A673 (cell line): ENCODE data around the gene VANGL2. TPM values are rescaled to one million over a fixed set of nuclear protein-coding genes. Genes with fewer than 3 reads are reported as not detected.

Source experiments
- BruUV-seq: library from RNA; stranded (reverse); fragments of 400-500 nt; replicated peaks from 2 replicates; lab custom pipeline; 2021; lab: Mats Ljungman, UMichigan
- CTCF ChIA-PET: fragments of 300-600 bp; sonication (Branson Sonifier 250); formaldehyde crosslinking; loops from one replicate; lab custom pipeline; 2022; ENCODE audit warnings: antibody characterized with exemption; lab: Charles Lee
- POLR2A ChIA-PET: fragments of 300-600 bp; sonication (Branson Sonifier 250); formaldehyde crosslinking; loops from one replicate; lab custom pipeline; 2022; ENCODE audit warnings: antibody characterized with exemption; ENCODE audit not compliant: low non-redundant PET; lab: Charles Lee
- DNase-seq: peaks from one replicate; pipeline ENCODE4 v3.0.0-alpha.2; 2015; ENCODE audit warnings: low spot score
- H3K27ac ChIP-seq: fragments of 200-600 bp; sonication (generic); 2 replicates; pipeline ENCODE4 v1.5.1; 2016; ENCODE audit warnings: mixed run types, low read depth, mild to moderate bottlenecking, mixed read lengths, antibody characterized with exemption, low read length; ENCODE audit not compliant: poor library complexity, severe bottlenecking
- H3K27me3 ChIP-seq: fragments of 200-600 bp; sonication (generic); replicated peaks from 2 replicates; pipeline ENCODE4 v1.6.1; 2017; ENCODE audit warnings: mixed run types, low read depth, mild to moderate bottlenecking, mixed read lengths, antibody characterized with exemption, low read length; ENCODE audit not compliant: insufficient read depth, poor library complexity
- H3K36me3 ChIP-seq: fragments of 200-600 bp; sonication (generic); 2 replicates; pipeline ENCODE4 v1.6.1; 2016; ENCODE audit warnings: mixed run types, mild to moderate bottlenecking, mixed read lengths, antibody characterized with exemption, low read length; ENCODE audit not compliant: insufficient read depth, poor library complexity, severe bottlenecking
- H3K4me1 ChIP-seq: fragments of 200-600 bp; sonication (generic); 2 replicates; pipeline ENCODE4 v1.6.1; 2017; ENCODE audit warnings: mixed run types, mild to moderate bottlenecking, mixed read lengths, antibody characterized with exemption, low read length; ENCODE audit not compliant: insufficient read depth, poor library complexity, severe bottlenecking
- H3K4me3 ChIP-seq: fragments of 200-600 bp; sonication (generic); 2 replicates; pipeline ENCODE4 v1.5.1; 2016; ENCODE audit warnings: low read depth, mixed run types, mild to moderate bottlenecking, mixed read lengths, low read length; ENCODE audit not compliant: poor library complexity, severe bottlenecking
- H3K9me3 ChIP-seq: fragments of 200-600 bp; sonication (generic); 2 replicates; pipeline ENCODE4 v1.6.1; 2016; ENCODE audit warnings: mixed run types, low read depth, mild to moderate bottlenecking, mixed read lengths, antibody characterized with exemption, low read length; ENCODE audit not compliant: poor library complexity, severe bottlenecking
- EZH2 ChIP-seq: fragments of 200-600 bp; sonication (generic); IDR thresholded peaks from 2 replicates; pipeline ENCODE4 v1.6.1; 2017; ENCODE audit warnings: borderline replicate concordance, low read depth, mild to moderate bottlenecking, mixed read lengths, antibody characterized with exemption, low read length; ENCODE audit not compliant: poor library complexity, severe bottlenecking
- intact Hi-C: fragments of 100-400 bp; cut with micrococcal nuclease; formaldehyde crosslinking; loops from one replicate; pipeline ENCODE4 v1.10.0; 2022; ENCODE audit not compliant: unreplicated experiment
- total RNA-seq: library from RNA; stranded (reverse); gene quantifications from 2 replicates; pipeline ENCODE4 v1.2.3, GENCODE V29; 2021
- TF ChIP-seq, protein P1 (sequence below): fragments of 300-800, 200-600 bp; sonication (generic); conservative IDR thresholded peaks from 2 replicates; pipeline ENCODE4 v1.5.1; 2017; ENCODE audit warnings: low read depth, mild to moderate bottlenecking, antibody characterized with exemption, low read length, moderate library complexity, mixed read lengths

Gene VANGL2
- total RNA-seq, 1 experiment from 2014 or later, result 20.9 TPM

DNA sequence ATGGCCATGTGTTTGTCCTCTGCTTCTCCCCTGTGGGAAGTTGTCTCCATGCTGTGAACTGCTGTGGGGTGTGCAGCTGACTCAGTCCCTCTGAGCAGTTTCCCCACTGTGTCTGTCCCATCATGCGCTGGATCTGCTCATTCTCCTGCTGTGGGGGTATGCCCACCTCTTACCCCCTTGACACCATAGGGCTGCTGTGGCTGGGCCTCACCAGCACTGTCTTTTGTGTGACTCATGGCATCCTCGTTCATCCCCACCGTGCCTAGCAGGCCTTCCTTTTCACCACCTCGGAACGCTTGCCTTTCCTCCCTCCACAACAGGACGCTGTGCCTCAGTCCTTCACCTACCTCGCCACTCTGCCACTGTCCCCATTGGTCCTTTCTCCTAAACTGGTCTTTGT is 27.3 kb downstream of the VANGL2 start:
- intact Hi-C loops, result loop anchor here (1.0 to 5.0 kb wide), 3 partner anchors 180 to 265 kb away; no protein-coding TSS in a partner anchor
- CTCF ChIA-PET, result no interaction called here
- Histone ChIP-seq H3K4me3 (no peak overlapping the region), H3K4me1 (no peaks in the 10 kb centered on the region), H3K27ac (no peak overlapping the region), H3K36me3 (peaks cover 3% of the 10 kb centered on the region), H3K27me3 (no peaks in the 10 kb centered on the region), H3K9me3 (no peaks in the 10 kb centered on the region)
- BruUV-seq, result no TSS peak
- TF ChIP-seq, protein P1, sequence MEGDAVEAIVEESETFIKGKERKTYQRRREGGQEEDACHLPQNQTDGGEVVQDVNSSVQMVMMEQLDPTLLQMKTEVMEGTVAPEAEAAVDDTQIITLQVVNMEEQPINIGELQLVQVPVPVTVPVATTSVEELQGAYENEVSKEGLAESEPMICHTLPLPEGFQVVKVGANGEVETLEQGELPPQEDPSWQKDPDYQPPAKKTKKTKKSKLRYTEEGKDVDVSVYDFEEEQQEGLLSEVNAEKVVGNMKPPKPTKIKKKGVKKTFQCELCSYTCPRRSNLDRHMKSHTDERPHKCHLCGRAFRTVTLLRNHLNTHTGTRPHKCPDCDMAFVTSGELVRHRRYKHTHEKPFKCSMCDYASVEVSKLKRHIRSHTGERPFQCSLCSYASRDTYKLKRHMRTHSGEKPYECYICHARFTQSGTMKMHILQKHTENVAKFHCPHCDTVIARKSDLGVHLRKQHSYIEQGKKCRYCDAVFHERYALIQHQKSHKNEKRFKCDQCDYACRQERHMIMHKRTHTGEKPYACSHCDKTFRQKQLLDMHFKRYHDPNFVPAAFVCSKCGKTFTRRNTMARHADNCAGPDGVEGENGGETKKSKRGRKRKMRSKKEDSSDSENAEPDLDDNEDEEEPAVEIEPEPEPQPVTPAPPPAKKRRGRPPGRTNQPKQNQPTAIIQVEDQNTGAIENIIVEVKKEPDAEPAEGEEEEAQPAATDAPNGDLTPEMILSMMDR, result no peak
- POLR2A ChIA-PET, result no interaction called here
- DNase-seq, result no peak

DNA sequence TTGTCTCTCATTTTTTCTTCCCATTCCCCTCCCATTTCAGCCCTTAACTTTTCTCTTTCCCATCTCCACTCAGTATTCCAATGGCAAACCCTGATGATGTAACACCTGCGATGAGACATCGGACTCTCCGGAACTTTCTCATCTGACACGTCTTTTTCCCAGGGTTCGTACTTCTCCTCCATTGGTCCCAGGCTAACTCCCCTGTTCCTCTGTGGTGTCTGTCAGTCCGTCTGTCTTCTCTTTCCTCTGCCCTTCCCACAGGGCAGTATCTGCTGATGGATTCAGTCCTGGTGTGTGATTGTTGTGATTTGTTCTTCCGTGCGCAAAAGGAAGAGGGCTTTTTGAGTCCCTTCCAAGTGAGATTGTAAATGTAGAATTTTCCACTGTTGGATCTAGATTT is 27.7 kb downstream of the VANGL2 start:
- H3K27ac ChIP-seq, result no peak overlapping the region
- H3K9me3 ChIP-seq, result no peaks in the 10 kb centered on the region
- intact Hi-C loops, result loop anchor here (1.0 to 5.0 kb wide), 3 partner anchors 179 to 264 kb away; no protein-coding TSS in a partner anchor
- ChIA-PET CTCF (interaction anchor here (0.8 to 1.2 kb wide), 2 partner anchors 179 to 247 kb away, joined by 4 to 6 read pairs; no protein-coding TSS in a partner anchor), POLR2A (no interaction called here)
- no peaks in the 10 kb centered on the region for H3K4me1 ChIP-seq
- H3K36me3 ChIP-seq, result peaks cover 3% of the 10 kb centered on the region
- no peaks in the 10 kb centered on the region for H3K27me3 ChIP-seq
- H3K4me3 ChIP-seq, result no peak overlapping the region
- TF ChIP-seq, protein P1, result no peak
- TF ChIP-seq EZH2, result no peak
- no TSS peak for BruUV-seq
- DNase-seq, result no peak

DNA sequence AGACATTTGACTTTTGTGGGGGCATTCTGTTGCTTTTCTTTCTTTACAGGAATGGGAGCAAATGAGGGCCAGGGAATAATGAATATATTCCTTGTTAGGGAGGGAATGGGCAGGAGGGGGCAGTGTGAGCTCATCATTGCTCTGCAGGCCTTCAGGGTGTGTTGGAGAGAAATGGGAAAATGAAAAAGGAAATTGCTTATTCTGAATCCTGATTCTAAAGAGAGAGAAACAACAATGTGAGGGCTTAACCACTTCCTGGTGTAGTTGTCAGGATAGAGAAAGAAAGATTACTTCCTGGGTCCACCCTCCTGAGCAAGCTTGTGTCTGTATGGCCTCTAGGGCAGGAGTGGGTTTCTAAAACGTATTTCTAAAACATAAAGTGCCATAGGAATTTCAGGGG is 28.3 kb downstream of the VANGL2 start:
- BruUV-seq, result no TSS peak
- H3K27ac ChIP-seq, result no peak overlapping the region
- peak; percentile 68 for DNase-seq
- intact Hi-C loops, result loop anchor here (1.0 to 5.0 kb wide), 3 partner anchors 179 to 264 kb away; no protein-coding TSS in a partner anchor
- H3K9me3 ChIP-seq, result no peaks in the 10 kb centered on the region
- no peak overlapping the region for H3K4me3 ChIP-seq
- TF ChIP-seq, protein P1, result peak; percentile 69
- no peak for TF ChIP-seq EZH2
- peaks cover 3% of the 10 kb centered on the region for H3K36me3 ChIP-seq
- CTCF ChIA-PET, result interaction anchor here (0.8 to 1.2 kb wide), 2 partner anchors 178 to 247 kb away, joined by 4 to 6 read pairs; no protein-coding TSS in a partner anchor
- no peaks in the 10 kb centered on the region for H3K4me1 ChIP-seq
- POLR2A ChIA-PET, result no interaction called here
- no peaks in the 10 kb centered on the region for H3K27me3 ChIP-seq
